ENCODE results near the gene ZMIZ1.

ZMIZ1 gene

GRCh38 chr10:79180414-79181221, 111.9 kb downstream of the ZMIZ1 start:
- ATAC-seq: no peak
- Mint-ChIP-seq H3K27me3 (peaks cover 37% of the 10 kb centered on the region), H3K9me3 (no peaks in the 10 kb centered on the region), H3K27ac (no peak overlapping the region), H3K4me3 (no peak overlapping the region), H3K4me1 (no peaks in the 10 kb centered on the region), H3K36me3 (no peaks in the 10 kb centered on the region)

GRCh38 chr10:79181227-79181626, 112.5 kb downstream of the ZMIZ1 start:
- Mint-ChIP-seq H3K36me3 (no peaks in the 10 kb centered on the region), H3K27me3 (peaks cover 43% of the 10 kb centered on the region), H3K4me3 (no peak overlapping the region), H3K27ac (no peak overlapping the region), H3K9me3 (no peaks in the 10 kb centered on the region), H3K4me1 (no peaks in the 10 kb centered on the region)
- no peak for ATAC-seq

GRCh38 chr10:79181698-79182521, 113.1 kb downstream of the ZMIZ1 start:
- Mint-ChIP-seq H3K27ac (no peak overlapping the region), H3K27me3 (peaks cover 45% of the 10 kb centered on the region), H3K4me3 (no peak overlapping the region), H3K4me1 (no peaks in the 10 kb centered on the region), H3K36me3 (no peaks in the 10 kb centered on the region), H3K9me3 (no peaks in the 10 kb centered on the region)
- ATAC-seq: no peak

GRCh38 chr10:79182781-79183467, 114.2 kb downstream of the ZMIZ1 start:
- H3K36me3 Mint-ChIP-seq: no peaks in the 10 kb centered on the region
- H3K4me3 Mint-ChIP-seq: no peak overlapping the region
- H3K9me3 Mint-ChIP-seq: no peaks in the 10 kb centered on the region
- no peak overlapping the region for H3K27ac Mint-ChIP-seq
- ATAC-seq: no peak
- peaks cover 40% of the 10 kb centered on the region for H3K27me3 Mint-ChIP-seq
- no peaks in the 10 kb centered on the region for H3K4me1 Mint-ChIP-seq

GRCh38 chr10:79183468-79183865, 114.7 kb downstream of the ZMIZ1 start:
- Mint-ChIP-seq H3K9me3 (no peaks in the 10 kb centered on the region), H3K27ac (no peak overlapping the region), H3K27me3 (peaks cover 35% of the 10 kb centered on the region), H3K4me1 (no peaks in the 10 kb centered on the region), H3K36me3 (no peaks in the 10 kb centered on the region), H3K4me3 (no peak overlapping the region)
- ATAC-seq: no peak

- ATAC-seq: no peak
- H3K36me3 Mint-ChIP-seq: no peaks in the 10 kb centered on the region
- H3K9me3 Mint-ChIP-seq: no peaks in the 10 kb centered on the region
- no peaks in the 10 kb centered on the region for H3K4me1 Mint-ChIP-seq
- H3K27me3 Mint-ChIP-seq: peaks cover 35% of the 10 kb centered on the region
- no peak overlapping the region for H3K4me3 Mint-ChIP-seq
- no peak overlapping the region for H3K27ac Mint-ChIP-seq
Observed at GRCh38 chr10:79184145-79184625, 115.4 kb downstream of the ZMIZ1 start.

- H3K4me1 Mint-ChIP-seq: no peaks in the 10 kb centered on the region
- H3K36me3 Mint-ChIP-seq: no peaks in the 10 kb centered on the region
- H3K4me3 Mint-ChIP-seq: no peak overlapping the region
- no peak for ATAC-seq
- peaks cover 35% of the 10 kb centered on the region for H3K27me3 Mint-ChIP-seq
- H3K27ac Mint-ChIP-seq: no peak overlapping the region
- no peaks in the 10 kb centered on the region for H3K9me3 Mint-ChIP-seq
Observed at GRCh38 chr10:79184657-79185056, 115.9 kb downstream of the ZMIZ1 start.

GRCh38 chr10:79185067-79185774, 116.5 kb downstream of the ZMIZ1 start:
- no peak for ATAC-seq
- Mint-ChIP-seq H3K27ac (no peak overlapping the region), H3K27me3 (peaks cover 34% of the 10 kb centered on the region), H3K9me3 (no peaks in the 10 kb centered on the region), H3K36me3 (no peaks in the 10 kb centered on the region), H3K4me1 (no peaks in the 10 kb centered on the region), H3K4me3 (no peak overlapping the region)

GRCh38 chr10:79185796-79186374, 117.1 kb downstream of the ZMIZ1 start:
- no peaks in the 10 kb centered on the region for H3K36me3 Mint-ChIP-seq
- no peak for ATAC-seq
- peaks cover 27% of the 10 kb centered on the region for H3K27me3 Mint-ChIP-seq
- no peak overlapping the region for H3K4me3 Mint-ChIP-seq
- peaks cover 1% of the 10 kb centered on the region for H3K9me3 Mint-ChIP-seq
- H3K4me1 Mint-ChIP-seq: no peaks in the 10 kb centered on the region
- H3K27ac Mint-ChIP-seq: no peak overlapping the region

GRCh38 chr10:79186486-79187120, 117.8 kb downstream of the ZMIZ1 start:
- H3K9me3 Mint-ChIP-seq: peaks cover 3% of the 10 kb centered on the region
- peaks cover 23% of the 10 kb centered on the region for H3K27me3 Mint-ChIP-seq
- H3K27ac Mint-ChIP-seq: no peak overlapping the region
- no peak for ATAC-seq
- H3K4me1 Mint-ChIP-seq: no peaks in the 10 kb centered on the region
- no peaks in the 10 kb centered on the region for H3K36me3 Mint-ChIP-seq
- H3K4me3 Mint-ChIP-seq: no peak overlapping the region

- Mint-ChIP-seq H3K4me3 (no peak overlapping the region), H3K4me1 (no peaks in the 10 kb centered on the region), H3K27ac (no peak overlapping the region), H3K9me3 (peaks cover 3% of the 10 kb centered on the region), H3K27me3 (peaks cover 23% of the 10 kb centered on the region), H3K36me3 (no peaks in the 10 kb centered on the region)
- no peak for ATAC-seq
Observed at GRCh38 chr10:79187121-79187940, 118.6 kb downstream of the ZMIZ1 start.

- H3K4me3 Mint-ChIP-seq: no peak overlapping the region
- no peak for ATAC-seq
- no peaks in the 10 kb centered on the region for H3K36me3 Mint-ChIP-seq
- peaks cover 3% of the 10 kb centered on the region for H3K9me3 Mint-ChIP-seq
- peaks cover 32% of the 10 kb centered on the region for H3K27me3 Mint-ChIP-seq
- H3K27ac Mint-ChIP-seq: no peak overlapping the region
- peaks cover 6% of the 10 kb centered on the region for H3K4me1 Mint-ChIP-seq
Observed at GRCh38 chr10:79188154-79188965, 119.6 kb downstream of the ZMIZ1 start.

GRCh38 chr10:79189181-79189580, 120.4 kb downstream of the ZMIZ1 start:
- no peak overlapping the region for H3K27ac Mint-ChIP-seq
- peaks cover 14% of the 10 kb centered on the region for H3K4me1 Mint-ChIP-seq
- no peak for ATAC-seq
- H3K36me3 Mint-ChIP-seq: no peaks in the 10 kb centered on the region
- H3K9me3 Mint-ChIP-seq: peaks cover 3% of the 10 kb centered on the region
- H3K4me3 Mint-ChIP-seq: no peak overlapping the region
- H3K27me3 Mint-ChIP-seq: peaks cover 37% of the 10 kb centered on the region

Measured in stimulated activated memory B cell treated with anti-CD40 and anti-IgM and Interleukin-4, amounts not matched to agents 10 μg/mL and 1 μg/mL and 100 μg/mL, for 72 hours (primary cell).